Omental fat pad (tissue), 4 donors: Measurements from ENCODE around the gene ZPBP2. TPM values are rescaled to one million over a fixed set of nuclear protein-coding genes. Genes with fewer than 3 reads are reported as not detected.
"Not testable (repeated sequence)": the region's sequence is repeated elsewhere in the genome, so short reads cannot be mapped to it uniquely, and the experiment has no call there.

Experiments used
- ATAC-seq: fragments of 150-250 bp; one replicate; pipeline ENCODE4 v1.9.1; 2016; ENCODE audit warnings: mild to moderate bottlenecking, moderate library complexity; ENCODE audit not compliant: low FRiP score
- DNase-seq: peaks from one replicate; pipeline ENCODE4 v3.0.0-alpha.2; 2019; ENCODE audit warnings: low spot score
- total RNA-seq, 4 donors: library from RNA; depleted of rRNA; stranded (reverse); fragments of >200 nt; gene quantifications; one replicate each; pipeline ENCODE4 v1.1.0, GENCODE V29; 2016
- TF ChIP-seq, protein P1 (sequence below), 3 donors: fragments of 450-650 bp; IDR thresholded peaks; one replicate each; pipeline ENCODE4 v1.5.1; 2016 to 2017; ENCODE audit warnings: antibody characterized with exemption in 3 of 3, mild to moderate bottlenecking in 3 of 3, moderate library complexity in 2 of 3

The ZPBP2 gene
- total RNA-seq, 4 donors from 2014 or later: not detected

DNA sequence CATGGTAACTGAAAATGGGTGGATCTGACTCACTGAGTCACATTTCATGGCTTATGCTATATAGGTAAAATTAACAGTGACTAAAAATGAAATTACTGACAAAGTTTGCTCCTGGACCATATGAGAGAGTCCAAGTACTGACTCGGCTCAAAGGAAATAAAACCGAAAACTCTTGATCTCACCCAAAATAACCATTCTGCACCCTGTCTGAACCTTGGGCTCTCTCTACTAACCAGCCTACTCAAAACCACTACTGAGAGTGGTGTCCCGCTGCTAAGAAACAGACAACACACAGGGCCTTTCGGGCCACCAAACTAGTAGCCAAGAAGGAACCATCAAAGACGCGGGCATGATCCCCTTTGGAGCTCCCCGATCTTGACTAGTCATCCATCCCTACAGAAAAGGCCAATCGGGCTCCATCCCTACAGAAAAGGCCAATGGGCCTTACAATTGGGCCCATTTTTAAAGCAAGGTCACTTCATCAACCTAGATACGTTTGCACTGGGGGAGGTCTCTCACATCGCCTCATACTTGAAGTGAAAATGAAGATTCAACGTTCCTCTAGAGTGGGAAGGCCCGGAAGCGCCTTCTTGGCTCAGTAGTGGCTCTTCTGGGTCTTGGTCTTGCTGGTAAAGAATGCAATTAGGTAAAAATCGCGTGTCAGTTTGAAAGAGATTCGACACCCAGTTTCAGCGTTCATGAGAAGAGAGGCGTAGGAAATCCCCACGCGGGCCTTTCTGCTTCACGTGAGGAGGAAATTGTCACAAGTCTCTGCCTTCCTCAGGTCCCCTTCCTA is 720 bp upstream of the ZPBP2 start:
- ATAC-seq: no peak
- TF ChIP-seq, protein P1, sequence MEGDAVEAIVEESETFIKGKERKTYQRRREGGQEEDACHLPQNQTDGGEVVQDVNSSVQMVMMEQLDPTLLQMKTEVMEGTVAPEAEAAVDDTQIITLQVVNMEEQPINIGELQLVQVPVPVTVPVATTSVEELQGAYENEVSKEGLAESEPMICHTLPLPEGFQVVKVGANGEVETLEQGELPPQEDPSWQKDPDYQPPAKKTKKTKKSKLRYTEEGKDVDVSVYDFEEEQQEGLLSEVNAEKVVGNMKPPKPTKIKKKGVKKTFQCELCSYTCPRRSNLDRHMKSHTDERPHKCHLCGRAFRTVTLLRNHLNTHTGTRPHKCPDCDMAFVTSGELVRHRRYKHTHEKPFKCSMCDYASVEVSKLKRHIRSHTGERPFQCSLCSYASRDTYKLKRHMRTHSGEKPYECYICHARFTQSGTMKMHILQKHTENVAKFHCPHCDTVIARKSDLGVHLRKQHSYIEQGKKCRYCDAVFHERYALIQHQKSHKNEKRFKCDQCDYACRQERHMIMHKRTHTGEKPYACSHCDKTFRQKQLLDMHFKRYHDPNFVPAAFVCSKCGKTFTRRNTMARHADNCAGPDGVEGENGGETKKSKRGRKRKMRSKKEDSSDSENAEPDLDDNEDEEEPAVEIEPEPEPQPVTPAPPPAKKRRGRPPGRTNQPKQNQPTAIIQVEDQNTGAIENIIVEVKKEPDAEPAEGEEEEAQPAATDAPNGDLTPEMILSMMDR (IDR thresholded peaks at IDR 0.05): no peak
- DNase-seq: no peak

DNA sequence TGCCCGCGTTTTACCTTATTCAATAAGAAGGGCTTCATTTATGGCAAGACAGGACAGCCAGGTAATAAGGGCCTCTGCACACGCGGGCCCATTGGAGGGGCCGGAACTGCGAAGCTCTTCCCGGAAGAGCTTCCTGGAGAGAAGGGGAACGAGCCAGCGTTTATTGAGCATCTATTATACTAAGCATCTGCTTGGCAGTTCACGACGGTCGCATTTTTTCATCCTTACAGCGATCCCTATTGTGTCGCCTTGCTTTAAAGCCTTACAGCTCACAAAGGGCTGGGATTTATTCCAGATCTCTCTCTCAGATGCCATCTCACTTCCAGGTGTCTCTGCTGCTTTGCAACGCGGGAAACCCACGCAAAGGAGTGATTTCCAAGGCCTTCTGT is 546 bp downstream of the ZPBP2 start:
- TF ChIP-seq, protein P1 (IDR thresholded peaks at IDR 0.05): no peak
- ATAC-seq: no peak
- DNase-seq: no peak

DNA sequence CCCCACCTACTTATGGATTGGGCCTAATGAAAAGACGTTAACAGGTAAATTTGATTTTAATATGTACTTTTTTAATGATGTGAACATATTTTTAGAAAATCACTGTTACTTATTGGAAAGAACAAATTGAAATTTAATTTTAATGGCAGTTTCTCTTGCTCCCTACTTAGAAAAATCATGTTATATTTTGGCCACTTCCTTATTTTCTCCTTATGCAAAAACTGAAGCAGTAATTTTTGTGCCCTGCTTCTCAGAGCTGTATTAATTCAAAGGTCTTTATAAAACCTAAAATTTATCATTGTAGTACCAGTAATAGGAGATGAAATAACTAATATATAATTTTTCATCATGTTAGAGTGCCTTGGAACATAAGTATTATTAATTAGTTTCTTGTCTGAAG is 2.8 kb downstream of the ZPBP2 start:
- TF ChIP-seq, protein P1 (IDR thresholded peaks at IDR 0.05): no peak
- no peak for ATAC-seq

DNA sequence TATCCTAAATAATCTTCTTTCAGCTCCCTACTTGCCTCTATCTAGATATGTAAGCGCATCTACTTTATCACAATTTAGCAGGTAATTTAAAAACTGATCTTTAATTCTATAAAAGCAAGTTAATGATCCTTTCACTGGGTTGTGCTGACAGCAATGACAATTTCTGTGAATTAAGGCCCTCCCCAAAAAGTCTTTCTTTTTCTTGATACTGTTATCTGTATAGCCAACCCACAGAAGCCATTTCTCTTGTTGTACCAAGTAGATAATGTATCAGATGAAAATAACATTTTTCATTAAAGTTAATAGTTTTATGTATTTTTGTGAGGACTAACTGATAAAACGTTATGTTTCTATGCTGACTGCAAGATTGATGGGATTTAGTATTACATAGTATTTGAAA is 3.8 kb downstream of the ZPBP2 start:
- no peak for DNase-seq
- ATAC-seq: no peak
- TF ChIP-seq, protein P1 (IDR thresholded peaks at IDR 0.05): no peak

More for the DNA sequence above, 2.8 kb downstream of the ZPBP2 start:
- no peak for DNase-seq

DNA sequence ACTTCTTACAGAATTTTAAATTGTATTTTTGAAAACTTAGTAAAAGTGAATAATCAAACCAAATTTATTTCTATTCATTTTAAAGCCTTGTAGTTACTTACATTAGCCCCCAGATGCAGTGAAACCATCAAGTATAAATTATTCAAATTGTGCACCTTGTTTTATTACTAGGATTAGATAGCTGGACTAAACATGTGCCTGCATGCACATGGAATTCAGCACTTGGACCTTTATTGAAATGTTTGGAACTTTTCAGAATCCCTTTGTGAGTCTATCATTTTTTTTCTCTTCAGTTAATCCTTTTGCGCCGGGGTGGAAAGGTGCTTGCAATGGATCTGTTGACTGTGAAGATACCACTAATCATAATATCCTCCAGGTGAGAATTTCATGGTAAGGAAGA is 4.7 kb downstream of the ZPBP2 start:
- no peak for ATAC-seq

DNA sequence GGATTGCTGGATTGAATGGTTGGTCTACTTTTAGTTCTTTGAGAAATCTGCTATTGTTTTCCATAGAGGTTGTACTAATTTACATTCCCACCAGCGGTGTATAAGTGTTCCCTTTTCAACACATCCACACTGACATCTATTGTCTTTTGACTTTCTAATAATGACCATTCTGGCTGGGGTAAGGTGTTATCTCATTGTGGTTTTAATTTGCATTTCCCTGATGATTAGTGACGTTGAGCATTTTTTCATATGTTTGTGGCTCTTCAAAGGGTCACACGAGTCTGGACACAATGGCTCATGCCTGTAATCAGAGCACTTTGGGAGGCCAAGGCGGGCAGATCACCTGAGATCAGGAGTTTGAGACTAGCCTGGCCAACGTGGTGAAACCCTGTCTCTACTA is 18.1 kb downstream of the ZPBP2 start:
- not testable (repeated sequence) for ATAC-seq, DNase-seq

More for the DNA sequence above, 4.7 kb downstream of the ZPBP2 start:
- DNase-seq: no peak
- TF ChIP-seq, protein P1 (IDR thresholded peaks at IDR 0.05): no peak

DNA sequence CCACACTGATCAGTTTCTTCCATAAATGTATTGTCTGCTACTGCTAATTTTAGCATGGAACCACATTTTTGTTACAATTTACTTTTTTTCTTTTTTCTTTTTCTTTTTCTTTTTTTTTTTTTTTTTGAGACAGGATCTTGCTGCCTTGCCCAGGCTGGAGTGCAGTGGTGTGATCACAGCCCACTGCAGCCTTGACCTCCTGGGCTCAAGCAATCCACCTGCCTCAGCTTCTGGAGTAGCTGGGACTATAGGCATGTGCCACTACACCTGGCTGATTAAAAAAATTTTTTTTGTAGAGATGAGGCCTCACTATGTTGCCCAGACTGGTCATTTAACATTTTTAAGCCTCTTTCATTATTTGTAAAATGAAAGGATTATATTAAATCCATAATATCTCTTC is 19.1 kb downstream of the ZPBP2 start:
- TF ChIP-seq, protein P1 (IDR thresholded peaks at IDR 0.05): no peak
- DNase-seq: no peak
- ATAC-seq: no peak
